Measurements from ENCODE around the gene TAS2R40.

Gene TAS2R40

DNA sequence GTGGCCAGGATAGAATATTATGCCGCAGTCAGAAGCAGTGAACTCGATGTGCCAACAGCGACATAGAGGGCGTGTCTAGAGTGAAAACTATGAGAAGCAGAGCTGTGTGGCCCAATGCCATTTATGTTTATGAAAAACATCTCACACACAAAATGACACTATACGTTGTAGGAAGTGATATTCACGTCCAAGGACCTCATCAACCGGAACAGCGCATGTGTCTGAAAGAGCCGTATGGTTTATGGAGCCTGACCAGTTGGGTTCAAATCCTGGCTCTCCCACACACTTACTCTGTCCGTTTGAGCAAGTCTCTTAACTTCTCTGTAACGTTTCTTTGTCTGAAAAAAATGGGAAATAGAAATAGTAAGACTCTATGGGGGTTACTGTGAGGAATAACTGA lies 20.5 kb downstream of the TAS2R40 start:
- CTCF ChIA-PET = interaction anchor here (1.1 to 5.1 kb wide), 4 partner anchors 16 to 174 kb away, joined by 3 to 79 read pairs (median 8); no protein-coding TSS in a partner anchor
- H3K4me3 ChIP-seq (ENCODE audit: low read depth, low read length) = no peak overlapping the region
- DNase-seq (ENCODE audit: low read depth, low spot score) = no peak
- POLR2A ChIA-PET = no interaction called here
- TF ChIP-seq, protein P1, sequence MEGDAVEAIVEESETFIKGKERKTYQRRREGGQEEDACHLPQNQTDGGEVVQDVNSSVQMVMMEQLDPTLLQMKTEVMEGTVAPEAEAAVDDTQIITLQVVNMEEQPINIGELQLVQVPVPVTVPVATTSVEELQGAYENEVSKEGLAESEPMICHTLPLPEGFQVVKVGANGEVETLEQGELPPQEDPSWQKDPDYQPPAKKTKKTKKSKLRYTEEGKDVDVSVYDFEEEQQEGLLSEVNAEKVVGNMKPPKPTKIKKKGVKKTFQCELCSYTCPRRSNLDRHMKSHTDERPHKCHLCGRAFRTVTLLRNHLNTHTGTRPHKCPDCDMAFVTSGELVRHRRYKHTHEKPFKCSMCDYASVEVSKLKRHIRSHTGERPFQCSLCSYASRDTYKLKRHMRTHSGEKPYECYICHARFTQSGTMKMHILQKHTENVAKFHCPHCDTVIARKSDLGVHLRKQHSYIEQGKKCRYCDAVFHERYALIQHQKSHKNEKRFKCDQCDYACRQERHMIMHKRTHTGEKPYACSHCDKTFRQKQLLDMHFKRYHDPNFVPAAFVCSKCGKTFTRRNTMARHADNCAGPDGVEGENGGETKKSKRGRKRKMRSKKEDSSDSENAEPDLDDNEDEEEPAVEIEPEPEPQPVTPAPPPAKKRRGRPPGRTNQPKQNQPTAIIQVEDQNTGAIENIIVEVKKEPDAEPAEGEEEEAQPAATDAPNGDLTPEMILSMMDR (IDR thresholded peaks at IDR 0.05; ENCODE audit: insufficient read depth, low read length, missing control alignments) = no peak

DNA sequence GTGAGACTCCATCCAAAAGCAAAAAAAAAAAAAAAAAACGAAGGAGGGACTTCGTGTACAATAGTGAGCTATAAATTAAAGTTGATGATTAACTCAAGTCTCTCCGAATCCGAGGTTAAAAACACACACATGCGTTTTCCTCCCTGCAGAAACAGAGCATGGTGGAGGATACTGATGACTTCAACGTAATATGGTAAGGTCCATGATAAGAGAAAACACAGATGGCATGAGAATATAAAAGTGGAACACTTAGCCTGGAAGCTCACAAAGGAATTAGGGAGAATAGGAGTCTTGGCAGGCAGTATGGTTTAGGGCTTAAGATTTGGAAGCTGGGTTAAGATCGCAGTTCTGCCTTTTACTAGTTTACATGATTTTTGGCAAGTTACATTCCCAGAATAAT lies 21.3 kb downstream of the TAS2R40 start:
- TF ChIP-seq, protein P1 (IDR thresholded peaks at IDR 0.05; ENCODE audit: insufficient read depth, low read length, missing control alignments) = no peak
- POLR2A ChIA-PET = no interaction called here
- no peak overlapping the region for H3K4me3 ChIP-seq (ENCODE audit: low read depth, low read length)
- CTCF ChIA-PET = interaction anchor here (1.0 to 5.1 kb wide), 4 partner anchors 15 to 173 kb away, joined by 3 to 79 read pairs (median 5); no protein-coding TSS in a partner anchor
- no peak for DNase-seq (ENCODE audit: low read depth, low spot score)

DNA sequence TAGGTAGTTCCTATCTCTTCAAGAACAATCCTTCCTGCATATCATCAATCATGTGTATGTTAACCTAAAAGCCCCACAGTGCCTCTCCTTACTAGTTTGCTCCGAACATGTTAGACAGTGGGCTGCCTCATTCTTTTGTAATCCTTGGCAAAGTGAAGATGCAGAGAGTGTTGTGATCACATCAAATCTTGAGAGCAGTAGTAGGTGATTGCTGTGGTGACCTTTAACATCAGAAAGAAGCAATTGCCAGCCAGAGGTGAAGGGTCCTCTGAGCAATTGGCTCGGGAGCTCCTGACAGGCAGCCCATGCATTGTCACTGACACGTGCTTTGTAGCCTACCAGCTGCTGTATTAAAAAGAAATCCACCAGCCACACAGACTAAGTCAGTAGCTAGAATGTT lies 21.8 kb downstream of the TAS2R40 start:
- ChIA-PET POLR2A (no interaction called here), CTCF (interaction anchor here (1.0 to 5.1 kb wide), 3 partner anchors 15 to 172 kb away, joined by 5 to 79 read pairs (median 5); no protein-coding TSS in a partner anchor)
- no peak for DNase-seq (ENCODE audit: low read depth, low spot score)

DNA sequence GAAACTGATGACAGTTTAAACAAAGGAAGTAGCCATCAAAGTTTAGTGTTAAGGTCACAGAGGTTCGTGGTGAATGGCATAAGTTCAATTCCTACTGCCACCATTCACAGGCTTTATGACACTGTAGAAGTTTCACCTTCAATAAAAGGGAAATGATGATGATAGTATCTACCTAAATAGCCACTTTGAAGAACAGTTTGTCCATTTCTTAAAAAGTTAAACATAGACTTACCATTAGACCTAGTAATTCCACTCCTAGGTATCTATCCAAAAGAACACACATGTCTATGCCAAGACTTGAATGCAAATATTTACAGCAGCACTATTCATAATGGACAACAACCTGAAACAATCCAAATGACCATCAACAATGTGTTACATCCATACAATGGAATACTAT lies 22.5 kb downstream of the TAS2R40 start:
- POLR2A ChIA-PET = no interaction called here
- no peak for DNase-seq (ENCODE audit: low read depth, low spot score)
- TF ChIP-seq, protein P1 (IDR thresholded peaks at IDR 0.05; ENCODE audit: insufficient read depth, low read length, missing control alignments) = no peak
- CTCF ChIA-PET = interaction anchor here (5.1 kb wide), 1 partner anchor 172 kb away, joined by 79 read pairs; no protein-coding TSS in a partner anchor
- H3K4me3 ChIP-seq (ENCODE audit: low read depth, low read length) = no peak overlapping the region

More for the DNA sequence above, 21.8 kb downstream of the TAS2R40 start:
- TF ChIP-seq, protein P1 (IDR thresholded peaks at IDR 0.05; ENCODE audit: insufficient read depth, low read length, missing control alignments) = no peak
- H3K4me3 ChIP-seq (ENCODE audit: low read depth, low read length) = no peak overlapping the region

DNA sequence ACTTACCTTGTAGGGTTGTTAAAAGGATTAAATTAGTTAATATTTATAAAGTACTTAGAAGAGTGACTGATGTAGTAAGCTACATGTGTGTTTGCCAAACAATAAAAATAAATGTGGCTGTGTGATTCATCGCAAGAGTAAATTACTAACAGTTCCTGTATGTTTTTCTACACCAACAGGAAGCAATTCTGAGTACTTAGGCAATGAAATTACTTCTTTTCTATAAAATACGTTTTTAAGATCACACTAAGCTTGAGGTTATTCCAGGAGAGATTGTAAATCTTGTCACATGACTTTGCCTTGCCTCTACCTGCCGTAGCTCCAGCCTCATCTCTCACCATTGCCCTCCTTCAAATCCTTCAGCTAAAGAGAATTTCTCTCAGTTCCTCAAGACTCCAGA lies 23.3 kb downstream of the TAS2R40 start:
- POLR2A ChIA-PET = interaction anchor here (1.0 kb wide), 1 partner anchor 18 kb away, joined by 3 read pairs; the partner anchor contains the start of gene GSTK1
- CTCF ChIA-PET = no interaction called here

DNA sequence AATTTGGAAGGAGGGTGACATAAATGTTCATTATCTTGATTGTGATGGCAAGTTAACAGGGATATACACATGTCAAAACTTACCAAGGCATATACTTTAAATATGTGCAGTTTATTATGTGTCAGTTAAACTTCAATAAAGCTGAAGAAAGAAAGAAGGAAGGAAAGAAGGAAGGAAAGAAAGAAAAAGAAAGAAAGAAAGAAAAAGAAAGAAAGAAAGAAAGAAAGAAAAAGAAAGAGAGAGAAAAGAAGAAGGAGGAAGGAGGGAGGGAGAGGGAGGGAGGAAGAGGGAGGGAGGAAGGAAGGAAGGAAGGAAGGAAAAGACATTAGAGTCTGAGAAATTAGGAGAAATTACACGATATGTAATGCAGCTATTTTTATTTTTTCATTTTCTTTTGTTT lies 25.5 kb downstream of the TAS2R40 start:
- DNase-seq (ENCODE audit: low read depth, low spot score) = no peak
- TF ChIP-seq, protein P1 (IDR thresholded peaks at IDR 0.05; ENCODE audit: insufficient read depth, low read length, missing control alignments) = no peak
- ChIA-PET CTCF (interaction anchor here (1.0 to 1.4 kb wide), 3 partner anchors 13 to 32 kb away, joined by 3 to 5 read pairs (median 3); no protein-coding TSS in a partner anchor), POLR2A (no interaction called here)
- H3K4me3 ChIP-seq (ENCODE audit: low read depth, low read length) = no peak overlapping the region

More for the DNA sequence above, 23.3 kb downstream of the TAS2R40 start:
- TF ChIP-seq, protein P1 (IDR thresholded peaks at IDR 0.05; ENCODE audit: insufficient read depth, low read length, missing control alignments) = no peak
- DNase-seq (ENCODE audit: low read depth, low spot score) = no peak
- H3K4me3 ChIP-seq (ENCODE audit: low read depth, low read length) = no peak overlapping the region

Data from AG04449 (cell line).